ENCODE results near the gene TLR10.

GRCh38 chr4:38783109-38783460 lies 295 bp upstream of the TLR10 start:
- TF ChIP-seq, protein P1, sequence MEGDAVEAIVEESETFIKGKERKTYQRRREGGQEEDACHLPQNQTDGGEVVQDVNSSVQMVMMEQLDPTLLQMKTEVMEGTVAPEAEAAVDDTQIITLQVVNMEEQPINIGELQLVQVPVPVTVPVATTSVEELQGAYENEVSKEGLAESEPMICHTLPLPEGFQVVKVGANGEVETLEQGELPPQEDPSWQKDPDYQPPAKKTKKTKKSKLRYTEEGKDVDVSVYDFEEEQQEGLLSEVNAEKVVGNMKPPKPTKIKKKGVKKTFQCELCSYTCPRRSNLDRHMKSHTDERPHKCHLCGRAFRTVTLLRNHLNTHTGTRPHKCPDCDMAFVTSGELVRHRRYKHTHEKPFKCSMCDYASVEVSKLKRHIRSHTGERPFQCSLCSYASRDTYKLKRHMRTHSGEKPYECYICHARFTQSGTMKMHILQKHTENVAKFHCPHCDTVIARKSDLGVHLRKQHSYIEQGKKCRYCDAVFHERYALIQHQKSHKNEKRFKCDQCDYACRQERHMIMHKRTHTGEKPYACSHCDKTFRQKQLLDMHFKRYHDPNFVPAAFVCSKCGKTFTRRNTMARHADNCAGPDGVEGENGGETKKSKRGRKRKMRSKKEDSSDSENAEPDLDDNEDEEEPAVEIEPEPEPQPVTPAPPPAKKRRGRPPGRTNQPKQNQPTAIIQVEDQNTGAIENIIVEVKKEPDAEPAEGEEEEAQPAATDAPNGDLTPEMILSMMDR (IDR thresholded peaks at IDR 0.05; ENCODE audit: low read depth, low read length), result no peak
- TF ChIP-seq EZH2phosphoT487 (IDR thresholded peaks at IDR 0.05; ENCODE audit: low read depth), result no peak

Measured in OCI-LY3 (cell line).